PFSK-1 (cell line): ENCODE results near the gene OLAH.

ENCODE experiments used
- POLR2AphosphoS5 ChIP-seq: IDR thresholded peaks from 2 replicates; pipeline ENCODE4 v1.6.1; 2012; ENCODE audit warnings: low read depth, mild to moderate bottlenecking, control low read depth, low read length, moderate library complexity
- SIN3A ChIP-seq: IDR thresholded peaks from 2 replicates; pipeline ENCODE4 v1.6.1; 2012; ENCODE audit warnings: mild to moderate bottlenecking, low read length, moderate library complexity, borderline replicate concordance; ENCODE audit not compliant: insufficient read depth
- TAF1 ChIP-seq: IDR thresholded peaks from 2 replicates; pipeline ENCODE4 v1.6.1; 2012; ENCODE audit warnings: low read length, control low read depth, borderline replicate concordance; ENCODE audit not compliant: insufficient read depth
- TF ChIP-seq, protein P1 (sequence below), 2 experiments: IDR thresholded peaks; 2 replicates each; pipeline versions ENCODE4 v1.6.1 to v1.8.0; 2011 to 2012; ENCODE audit warnings: low read depth in 2 of 2, low read length in 2 of 2, control low read depth in 1 of 2, inconsistent platforms in 1 of 2, mild to moderate bottlenecking in 1 of 2, moderate library complexity in 1 of 2; ENCODE audit not compliant: insufficient read depth in 1 of 2

- TF ChIP-seq, protein P1, sequence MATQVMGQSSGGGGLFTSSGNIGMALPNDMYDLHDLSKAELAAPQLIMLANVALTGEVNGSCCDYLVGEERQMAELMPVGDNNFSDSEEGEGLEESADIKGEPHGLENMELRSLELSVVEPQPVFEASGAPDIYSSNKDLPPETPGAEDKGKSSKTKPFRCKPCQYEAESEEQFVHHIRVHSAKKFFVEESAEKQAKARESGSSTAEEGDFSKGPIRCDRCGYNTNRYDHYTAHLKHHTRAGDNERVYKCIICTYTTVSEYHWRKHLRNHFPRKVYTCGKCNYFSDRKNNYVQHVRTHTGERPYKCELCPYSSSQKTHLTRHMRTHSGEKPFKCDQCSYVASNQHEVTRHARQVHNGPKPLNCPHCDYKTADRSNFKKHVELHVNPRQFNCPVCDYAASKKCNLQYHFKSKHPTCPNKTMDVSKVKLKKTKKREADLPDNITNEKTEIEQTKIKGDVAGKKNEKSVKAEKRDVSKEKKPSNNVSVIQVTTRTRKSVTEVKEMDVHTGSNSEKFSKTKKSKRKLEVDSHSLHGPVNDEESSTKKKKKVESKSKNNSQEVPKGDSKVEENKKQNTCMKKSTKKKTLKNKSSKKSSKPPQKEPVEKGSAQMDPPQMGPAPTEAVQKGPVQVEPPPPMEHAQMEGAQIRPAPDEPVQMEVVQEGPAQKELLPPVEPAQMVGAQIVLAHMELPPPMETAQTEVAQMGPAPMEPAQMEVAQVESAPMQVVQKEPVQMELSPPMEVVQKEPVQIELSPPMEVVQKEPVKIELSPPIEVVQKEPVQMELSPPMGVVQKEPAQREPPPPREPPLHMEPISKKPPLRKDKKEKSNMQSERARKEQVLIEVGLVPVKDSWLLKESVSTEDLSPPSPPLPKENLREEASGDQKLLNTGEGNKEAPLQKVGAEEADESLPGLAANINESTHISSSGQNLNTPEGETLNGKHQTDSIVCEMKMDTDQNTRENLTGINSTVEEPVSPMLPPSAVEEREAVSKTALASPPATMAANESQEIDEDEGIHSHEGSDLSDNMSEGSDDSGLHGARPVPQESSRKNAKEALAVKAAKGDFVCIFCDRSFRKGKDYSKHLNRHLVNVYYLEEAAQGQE (IDR thresholded peaks at IDR 0.05; ENCODE audit: insufficient read depth in 1 of 2, low read depth in 2 of 2, low read length in 2 of 2), result no peak
- TF ChIP-seq POLR2AphosphoS5 (no peak), SIN3A (peak; percentile 57; the same call in 1 of the 2 replicates), TAF1 (no peak)
Observed at GRCh38 chr10:15088428-15089261, 44.9 kb downstream of the OLAH start, which contains the start of gene ACBD7.
